ENCODE results near the gene ZNF736.

DNA sequence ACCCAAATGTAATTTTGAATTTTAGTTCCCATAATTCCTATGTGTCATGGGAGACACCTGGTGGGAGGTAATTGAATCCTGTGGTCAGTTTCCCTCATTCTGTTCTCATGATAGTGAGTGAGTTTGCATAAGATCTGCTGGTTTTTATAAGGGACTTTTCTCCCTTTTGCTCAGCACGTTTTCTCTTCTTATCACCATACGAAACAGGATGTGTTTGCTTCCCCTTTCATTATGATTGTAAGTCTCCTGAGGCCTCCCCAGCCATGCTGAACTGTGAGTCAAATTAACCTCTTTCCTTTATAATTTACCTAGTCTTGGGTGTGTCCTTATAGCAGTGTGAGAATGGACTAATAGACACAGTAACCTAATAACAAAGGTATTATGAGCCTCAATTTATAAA lies 36.1 kb upstream of the ZNF736 start:
- TF ChIP-seq, protein P1, sequence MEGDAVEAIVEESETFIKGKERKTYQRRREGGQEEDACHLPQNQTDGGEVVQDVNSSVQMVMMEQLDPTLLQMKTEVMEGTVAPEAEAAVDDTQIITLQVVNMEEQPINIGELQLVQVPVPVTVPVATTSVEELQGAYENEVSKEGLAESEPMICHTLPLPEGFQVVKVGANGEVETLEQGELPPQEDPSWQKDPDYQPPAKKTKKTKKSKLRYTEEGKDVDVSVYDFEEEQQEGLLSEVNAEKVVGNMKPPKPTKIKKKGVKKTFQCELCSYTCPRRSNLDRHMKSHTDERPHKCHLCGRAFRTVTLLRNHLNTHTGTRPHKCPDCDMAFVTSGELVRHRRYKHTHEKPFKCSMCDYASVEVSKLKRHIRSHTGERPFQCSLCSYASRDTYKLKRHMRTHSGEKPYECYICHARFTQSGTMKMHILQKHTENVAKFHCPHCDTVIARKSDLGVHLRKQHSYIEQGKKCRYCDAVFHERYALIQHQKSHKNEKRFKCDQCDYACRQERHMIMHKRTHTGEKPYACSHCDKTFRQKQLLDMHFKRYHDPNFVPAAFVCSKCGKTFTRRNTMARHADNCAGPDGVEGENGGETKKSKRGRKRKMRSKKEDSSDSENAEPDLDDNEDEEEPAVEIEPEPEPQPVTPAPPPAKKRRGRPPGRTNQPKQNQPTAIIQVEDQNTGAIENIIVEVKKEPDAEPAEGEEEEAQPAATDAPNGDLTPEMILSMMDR (IDR thresholded peaks at IDR 0.05; ENCODE audit: low read depth, low read length, missing input control): no peak
- TF ChIP-seq, protein P2, sequence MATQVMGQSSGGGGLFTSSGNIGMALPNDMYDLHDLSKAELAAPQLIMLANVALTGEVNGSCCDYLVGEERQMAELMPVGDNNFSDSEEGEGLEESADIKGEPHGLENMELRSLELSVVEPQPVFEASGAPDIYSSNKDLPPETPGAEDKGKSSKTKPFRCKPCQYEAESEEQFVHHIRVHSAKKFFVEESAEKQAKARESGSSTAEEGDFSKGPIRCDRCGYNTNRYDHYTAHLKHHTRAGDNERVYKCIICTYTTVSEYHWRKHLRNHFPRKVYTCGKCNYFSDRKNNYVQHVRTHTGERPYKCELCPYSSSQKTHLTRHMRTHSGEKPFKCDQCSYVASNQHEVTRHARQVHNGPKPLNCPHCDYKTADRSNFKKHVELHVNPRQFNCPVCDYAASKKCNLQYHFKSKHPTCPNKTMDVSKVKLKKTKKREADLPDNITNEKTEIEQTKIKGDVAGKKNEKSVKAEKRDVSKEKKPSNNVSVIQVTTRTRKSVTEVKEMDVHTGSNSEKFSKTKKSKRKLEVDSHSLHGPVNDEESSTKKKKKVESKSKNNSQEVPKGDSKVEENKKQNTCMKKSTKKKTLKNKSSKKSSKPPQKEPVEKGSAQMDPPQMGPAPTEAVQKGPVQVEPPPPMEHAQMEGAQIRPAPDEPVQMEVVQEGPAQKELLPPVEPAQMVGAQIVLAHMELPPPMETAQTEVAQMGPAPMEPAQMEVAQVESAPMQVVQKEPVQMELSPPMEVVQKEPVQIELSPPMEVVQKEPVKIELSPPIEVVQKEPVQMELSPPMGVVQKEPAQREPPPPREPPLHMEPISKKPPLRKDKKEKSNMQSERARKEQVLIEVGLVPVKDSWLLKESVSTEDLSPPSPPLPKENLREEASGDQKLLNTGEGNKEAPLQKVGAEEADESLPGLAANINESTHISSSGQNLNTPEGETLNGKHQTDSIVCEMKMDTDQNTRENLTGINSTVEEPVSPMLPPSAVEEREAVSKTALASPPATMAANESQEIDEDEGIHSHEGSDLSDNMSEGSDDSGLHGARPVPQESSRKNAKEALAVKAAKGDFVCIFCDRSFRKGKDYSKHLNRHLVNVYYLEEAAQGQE (IDR thresholded peaks at IDR 0.05): no peak
- TF ChIP-seq RAD21 (IDR thresholded peaks at IDR 0.05) (no peak), SP1 (IDR thresholded peaks at IDR 0.05) (no peak), TAF1 (conservative IDR thresholded peaks at IDR 0.05) (no peak), EGR1 (IDR thresholded peaks at IDR 0.05; ENCODE audit: low read depth in 2 of 2) (no peak), YY1 (IDR thresholded peaks at IDR 0.05) (no peak)
- TF ChIP-seq, protein P3, sequence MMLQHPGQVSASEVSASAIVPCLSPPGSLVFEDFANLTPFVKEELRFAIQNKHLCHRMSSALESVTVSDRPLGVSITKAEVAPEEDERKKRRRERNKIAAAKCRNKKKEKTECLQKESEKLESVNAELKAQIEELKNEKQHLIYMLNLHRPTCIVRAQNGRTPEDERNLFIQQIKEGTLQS (IDR thresholded peaks at IDR 0.05): no peak
